Cerebellar cortex (tissue), 1 donor: Measurements from ENCODE around the gene GPC6.
"Not testable (repeated sequence)": the region's sequence is repeated elsewhere in the genome, so short reads cannot be mapped to it uniquely, and the experiment has no call there.

Experiments used
- DNase-seq: peaks from one replicate; pipeline ENCODE4 v3.0.0-alpha.2; 2015; ENCODE audit warnings: low spot score

The GPC6 gene

GRCh38 chr13:93318534-93319254 is 92.1 kb downstream of the GPC6 start:
- DNase-seq: no peak

DNA sequence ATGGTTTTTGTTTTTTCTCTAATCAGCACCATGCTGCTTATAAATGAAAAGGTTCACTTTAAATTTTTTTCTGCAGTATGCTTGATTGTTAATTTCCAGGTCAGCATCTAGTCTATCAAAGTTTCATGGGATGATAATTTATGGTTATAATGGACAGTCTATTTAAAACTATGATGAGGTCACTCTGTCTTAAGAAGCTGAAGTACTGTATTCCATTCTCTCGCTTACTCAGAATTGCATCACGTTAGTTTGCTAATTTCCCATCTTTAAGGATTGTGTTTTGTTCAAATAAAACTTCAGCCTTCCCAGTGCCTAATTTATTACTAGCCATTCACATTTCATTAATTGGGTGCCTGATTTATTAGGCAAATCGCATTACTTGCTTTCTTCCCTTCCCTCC is 94.3 kb downstream of the GPC6 start:
- no peak for DNase-seq

- not testable (repeated sequence) for DNase-seq
Measured at GRCh38 chr13:93323880-93324279, 97.3 kb downstream of the GPC6 start.

- DNase-seq: no peak
Measured at GRCh38 chr13:93325303-93326233, 99.0 kb downstream of the GPC6 start.

GRCh38 chr13:93326234-93326811 is 99.7 kb downstream of the GPC6 start:
- DNase-seq: no peak

GRCh38 chr13:93328943-93329342 is 102.3 kb downstream of the GPC6 start:
- DNase-seq: no peak

DNA sequence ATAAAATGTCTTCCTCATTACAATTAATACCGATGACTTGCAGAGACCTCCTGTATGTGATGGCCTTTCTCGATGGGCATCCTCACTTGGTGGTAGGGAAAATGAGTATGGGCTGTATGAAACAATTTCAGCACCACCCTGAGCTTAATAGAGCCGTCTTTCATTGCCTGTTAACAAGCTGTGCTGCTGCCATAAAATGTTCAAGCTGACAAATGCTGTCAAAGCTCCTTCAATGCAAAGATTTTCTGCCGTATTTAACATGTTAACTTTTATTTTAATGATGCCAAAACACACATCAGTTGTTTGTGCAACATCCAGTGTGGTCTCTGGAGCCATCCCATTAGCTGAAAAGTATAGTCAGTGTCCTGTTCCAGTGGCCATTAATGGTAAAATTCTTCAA is 110.1 kb downstream of the GPC6 start:
- DNase-seq: no peak

GRCh38 chr13:93338030-93338429 is 111.4 kb downstream of the GPC6 start:
- no peak for DNase-seq

DNA sequence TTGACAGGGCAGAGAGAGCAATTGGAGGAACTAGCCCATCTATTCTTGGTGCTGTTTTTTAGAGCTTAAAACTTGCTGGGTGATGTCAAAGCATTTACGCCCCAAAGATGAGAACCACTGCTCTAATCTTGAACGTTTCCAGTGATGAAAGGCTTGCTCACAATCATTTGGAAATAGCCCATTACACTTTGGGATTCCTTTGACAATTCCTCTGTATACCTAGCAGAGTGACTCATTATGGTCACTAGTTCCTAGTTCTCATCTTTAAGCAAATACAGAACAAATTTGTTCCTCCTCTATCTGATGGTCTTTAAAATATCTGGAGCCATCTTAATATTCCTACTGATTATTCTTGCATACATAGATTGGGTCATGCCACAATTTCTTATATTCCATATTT is 112.3 kb downstream of the GPC6 start:
- DNase-seq: no peak

DNA sequence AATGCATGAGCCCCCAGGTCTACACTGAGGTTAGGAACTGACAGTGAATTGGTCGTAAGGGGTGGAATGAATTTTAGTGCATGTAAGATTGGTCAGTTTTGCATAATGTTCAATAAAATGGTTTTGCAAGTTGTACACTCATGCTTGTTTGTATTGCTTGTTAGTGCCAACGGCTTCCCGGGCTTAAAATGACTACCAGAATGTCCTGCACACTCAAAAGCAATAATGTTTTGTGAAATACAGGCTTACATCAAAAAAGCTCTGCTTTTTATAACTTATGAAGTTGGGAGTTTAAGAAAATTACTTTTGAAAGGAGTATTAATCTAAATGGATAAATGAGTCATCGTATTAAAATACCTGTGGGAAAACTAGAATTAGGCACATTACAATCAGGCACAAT is 112.9 kb downstream of the GPC6 start:
- DNase-seq: no peak

DNA sequence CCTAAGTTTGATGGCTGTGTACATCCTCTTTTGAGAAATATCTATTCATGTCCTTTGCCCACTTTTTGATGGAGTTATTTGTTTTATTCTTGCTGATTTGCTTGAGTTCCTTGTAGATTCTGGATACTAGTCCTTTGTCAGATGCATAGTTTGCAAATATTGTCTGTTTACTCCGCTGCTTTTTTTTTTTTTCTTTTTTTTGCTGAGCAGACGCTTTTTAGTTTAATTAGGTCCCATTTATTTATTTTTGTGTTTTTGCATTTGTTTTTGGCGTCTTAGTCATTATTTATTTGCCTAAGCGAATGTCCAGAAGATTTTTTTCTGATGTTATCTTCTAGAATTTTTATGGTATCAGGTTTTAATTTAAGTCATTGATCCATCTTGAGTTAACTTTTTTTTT is 114.9 kb downstream of the GPC6 start:
- no peak for DNase-seq

GRCh38 chr13:93343097-93343496 is 116.5 kb downstream of the GPC6 start:
- DNase-seq: no peak

DNA sequence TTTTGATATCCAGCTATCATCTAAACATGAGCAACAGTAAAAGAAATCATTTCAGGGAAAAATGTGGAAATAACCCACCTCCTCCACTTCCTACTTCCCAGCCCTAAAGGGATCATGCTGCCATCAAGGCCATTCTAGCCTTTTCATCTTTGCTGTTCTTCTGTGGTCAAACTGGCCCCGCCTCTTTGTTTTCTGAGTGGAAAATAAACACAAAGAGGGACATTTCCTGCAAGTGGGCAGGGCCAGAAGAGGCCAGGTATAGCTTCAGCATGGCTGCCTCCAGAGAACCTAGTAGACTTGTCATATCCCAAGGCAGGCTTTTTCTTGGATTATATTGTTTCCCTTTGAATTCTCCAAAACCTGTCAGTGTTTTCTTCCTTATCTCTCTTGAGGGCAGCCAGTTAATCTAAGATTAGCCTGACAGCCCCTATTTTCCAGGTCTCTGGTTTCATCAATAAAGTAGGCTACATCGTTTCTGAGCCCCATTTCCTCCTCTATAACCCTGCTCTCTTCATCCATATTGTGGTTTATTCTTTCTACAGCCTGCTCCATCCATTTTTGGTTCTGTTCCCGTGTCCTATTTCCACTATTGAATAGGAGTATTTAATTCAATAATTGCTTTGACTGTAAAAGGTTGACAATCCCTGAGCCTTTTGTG is 117.6 kb downstream of the GPC6 start:
- DNase-seq: no peak

DNA sequence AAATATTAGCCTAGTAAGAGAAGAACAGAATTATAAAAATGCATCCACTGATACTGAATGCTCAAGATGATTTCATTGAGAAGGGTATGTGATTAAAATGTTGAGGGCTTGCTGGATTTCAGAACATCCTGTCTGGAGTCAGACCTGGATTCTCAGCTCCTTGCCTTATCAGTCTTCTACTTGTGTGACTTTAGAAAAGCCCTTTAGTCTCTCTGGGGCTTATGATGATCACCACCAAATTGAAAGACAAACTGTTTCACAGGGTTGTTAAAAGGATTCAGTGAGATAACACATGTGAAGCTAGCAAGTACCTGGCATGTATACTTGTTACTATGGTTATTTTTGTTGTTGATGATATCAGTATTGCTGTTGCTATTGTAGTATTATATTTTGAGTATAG is 118.4 kb downstream of the GPC6 start:
- no peak for DNase-seq

DNA sequence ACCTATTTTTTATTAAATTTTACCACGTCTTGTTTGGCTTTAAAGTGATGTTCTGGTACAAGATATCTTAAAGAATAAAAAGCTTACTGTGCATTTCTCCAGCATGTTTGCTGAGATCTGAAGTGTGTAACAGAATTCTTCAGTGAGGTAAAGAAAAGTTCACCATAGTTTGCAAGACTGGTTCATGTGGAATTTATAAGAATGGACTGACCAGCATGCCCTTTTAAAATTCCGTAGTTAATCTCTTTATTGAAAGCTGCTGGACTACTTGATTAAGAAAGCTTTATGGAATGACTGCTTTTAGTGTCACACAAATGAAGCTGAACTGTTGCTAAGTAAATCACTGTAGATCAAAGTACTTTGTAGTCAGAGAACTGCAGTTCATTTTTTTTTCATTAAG is 119.2 kb downstream of the GPC6 start:
- DNase-seq: no peak

- no peak for DNase-seq
Measured at GRCh38 chr13:93352616-93353015, 126.0 kb downstream of the GPC6 start.

GRCh38 chr13:93355094-93355493 is 128.5 kb downstream of the GPC6 start:
- DNase-seq: no peak

DNA sequence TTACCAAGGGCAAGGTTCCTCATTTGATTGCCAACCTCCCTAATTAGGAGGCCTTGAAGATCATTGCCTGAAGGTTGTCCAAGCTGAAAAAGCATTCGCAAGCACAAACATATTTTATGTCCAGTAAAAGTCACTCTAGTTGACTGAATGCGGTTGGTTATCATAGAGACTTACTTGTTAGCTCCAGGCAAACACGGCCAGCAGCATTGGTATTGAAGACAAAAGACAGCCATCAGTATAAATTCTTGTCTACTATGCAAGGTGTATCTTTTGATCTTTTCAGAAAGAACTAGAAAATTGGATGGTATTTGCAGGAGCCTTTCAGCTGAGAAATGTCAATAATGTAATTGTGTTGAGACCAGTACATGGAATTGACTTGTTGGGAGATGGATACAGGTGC is 129.9 kb downstream of the GPC6 start:
- no peak for DNase-seq

DNA sequence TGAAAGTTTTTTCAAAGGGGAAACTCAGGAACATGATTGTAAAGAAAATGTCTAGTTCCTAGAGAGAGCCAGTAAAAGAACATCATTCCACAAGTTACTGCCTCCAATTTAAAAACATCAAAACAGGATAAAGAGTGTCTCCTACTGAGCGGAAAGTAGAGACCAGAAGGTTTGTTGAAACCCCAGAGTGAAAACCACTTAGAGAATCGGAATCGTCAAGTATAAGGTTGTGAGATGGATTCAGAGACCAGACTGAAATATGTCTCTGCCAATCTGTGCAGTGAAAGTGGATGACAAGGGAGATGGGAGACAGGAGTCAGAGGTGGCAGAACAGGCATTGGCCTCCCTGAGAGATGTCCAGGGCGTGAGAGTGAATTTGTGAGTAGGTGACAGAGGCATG is 133.4 kb downstream of the GPC6 start:
- no peak for DNase-seq

DNA sequence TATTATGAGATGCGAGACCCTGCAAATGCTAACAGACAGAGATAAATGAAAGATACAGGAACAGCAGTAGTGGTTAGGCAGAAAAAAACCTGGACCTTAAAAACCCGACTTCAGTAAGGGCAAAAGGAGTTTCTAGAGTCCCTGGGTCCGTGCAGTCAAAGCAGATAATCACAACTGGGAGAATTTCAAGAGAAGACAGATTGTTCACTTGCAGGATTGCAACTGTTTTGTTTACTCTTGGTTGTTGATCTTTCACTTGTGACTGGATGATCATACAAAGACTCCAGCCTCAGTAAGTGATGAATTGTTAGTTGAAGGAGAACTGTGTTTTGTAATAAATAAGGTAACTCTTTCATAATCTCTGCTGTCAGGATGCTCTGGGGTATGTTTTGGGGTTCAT is 135.1 kb downstream of the GPC6 start:
- DNase-seq: no peak

GRCh38 chr13:93364166-93364565 is 137.6 kb downstream of the GPC6 start:
- DNase-seq: no peak

- no peak for DNase-seq
Measured at GRCh38 chr13:93368296-93368695, 141.7 kb downstream of the GPC6 start.

DNA sequence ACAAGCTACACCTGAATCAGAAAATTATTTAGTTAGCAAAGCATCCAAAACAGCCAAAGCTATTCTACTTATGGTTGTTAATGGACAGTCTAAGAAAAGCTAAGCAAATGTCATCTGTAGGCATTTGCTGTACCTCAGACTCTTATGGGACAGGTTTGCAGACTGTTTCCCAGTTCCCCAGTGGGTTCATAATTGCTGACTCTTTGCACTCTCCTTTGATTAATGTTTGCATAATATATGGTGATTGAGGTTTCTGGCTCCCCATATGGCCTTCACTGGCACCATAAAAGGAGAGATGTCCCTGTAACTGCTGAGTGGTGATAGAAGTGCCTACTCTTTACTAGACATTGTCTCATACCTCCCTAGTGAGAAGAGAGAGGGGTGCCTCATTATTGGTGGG is 142.1 kb downstream of the GPC6 start:
- DNase-seq: no peak
